ENCODE measurements around the gene KCNN2.

The KCNN2 gene

DNA sequence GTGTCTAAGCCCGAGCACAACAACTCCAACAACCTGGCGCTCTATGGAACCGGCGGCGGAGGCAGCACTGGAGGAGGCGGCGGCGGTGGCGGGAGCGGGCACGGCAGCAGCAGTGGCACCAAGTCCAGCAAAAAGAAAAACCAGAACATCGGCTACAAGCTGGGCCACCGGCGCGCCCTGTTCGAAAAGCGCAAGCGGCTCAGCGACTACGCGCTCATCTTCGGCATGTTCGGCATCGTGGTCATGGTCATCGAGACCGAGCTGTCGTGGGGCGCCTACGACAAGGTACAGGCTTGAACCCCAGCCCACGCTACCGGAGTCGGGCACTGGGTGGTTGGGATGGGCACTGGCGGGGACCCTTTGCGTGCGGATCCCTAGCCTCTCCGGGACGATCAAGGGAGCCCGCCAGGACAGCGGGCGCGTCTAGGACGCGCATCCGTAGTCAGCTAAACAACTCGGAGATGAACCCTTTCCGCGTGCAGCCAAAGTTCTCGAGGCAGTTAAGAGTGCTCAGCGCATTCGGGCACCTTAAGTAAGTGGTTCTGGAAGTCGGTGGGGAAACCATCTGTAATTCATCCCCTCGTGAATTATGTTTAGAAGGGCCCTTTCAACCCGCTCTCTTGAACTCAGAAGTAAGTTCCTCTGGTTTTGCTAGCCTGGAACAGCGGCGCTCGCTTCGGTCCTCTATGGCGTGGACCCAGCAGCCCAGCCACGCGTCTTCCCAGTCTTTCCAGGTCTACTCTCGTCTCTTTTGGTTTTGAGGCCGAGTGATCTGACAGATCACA, 1.3 kb downstream of the KCNN2 start:
- DNase-seq (ENCODE audit: low spot score): no peak

- no peak for DNase-seq (ENCODE audit: low spot score)
Observed at GRCh38 chr5:114363837-114364236, 2.0 kb downstream of the KCNN2 start.

GRCh38 chr5:114367029-114367428, 5.2 kb downstream of the KCNN2 start:
- no peak for DNase-seq (ENCODE audit: low spot score)

- no peak for DNase-seq (ENCODE audit: low spot score)
Observed at GRCh38 chr5:114369680-114370417, 8.0 kb downstream of the KCNN2 start.

DNA sequence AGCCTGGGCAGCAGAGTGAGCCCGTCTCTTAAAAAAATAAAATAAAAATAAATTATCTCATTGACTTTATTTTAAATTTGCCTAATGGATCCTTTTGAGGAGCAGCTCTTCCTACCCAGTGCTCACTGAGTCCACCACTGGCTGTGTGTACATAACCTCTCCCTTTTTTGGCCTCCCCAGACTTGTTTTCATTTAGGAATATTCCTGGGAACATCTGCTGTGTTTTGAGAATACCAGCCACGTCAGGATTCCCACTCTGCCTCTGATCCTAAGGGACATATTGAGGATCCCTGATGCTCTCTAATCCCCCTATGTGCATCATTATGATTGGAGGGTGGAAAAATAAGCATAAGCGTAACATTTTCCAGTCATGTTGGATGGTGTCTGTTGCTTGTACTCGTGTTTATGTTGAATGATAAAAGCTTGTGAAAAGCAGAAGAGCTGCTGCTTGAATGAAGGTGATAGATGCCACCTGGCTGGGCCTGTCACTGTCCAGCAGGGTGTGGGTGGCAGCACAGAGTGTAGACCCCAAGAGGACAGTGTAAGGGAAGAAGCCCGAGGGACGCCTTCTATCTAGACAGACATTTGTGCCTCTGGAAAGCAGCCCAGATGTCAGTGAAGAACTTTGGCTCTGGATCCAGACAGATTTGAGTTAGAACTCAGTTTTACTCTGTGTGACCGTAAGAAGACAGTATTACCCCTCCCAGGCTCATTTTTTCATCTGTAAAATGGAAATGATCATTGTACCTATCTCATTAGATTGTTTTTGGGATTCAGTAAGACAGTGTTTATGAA, 15.4 kb downstream of the KCNN2 start:
- no peak for DNase-seq (ENCODE audit: low spot score)

DNA sequence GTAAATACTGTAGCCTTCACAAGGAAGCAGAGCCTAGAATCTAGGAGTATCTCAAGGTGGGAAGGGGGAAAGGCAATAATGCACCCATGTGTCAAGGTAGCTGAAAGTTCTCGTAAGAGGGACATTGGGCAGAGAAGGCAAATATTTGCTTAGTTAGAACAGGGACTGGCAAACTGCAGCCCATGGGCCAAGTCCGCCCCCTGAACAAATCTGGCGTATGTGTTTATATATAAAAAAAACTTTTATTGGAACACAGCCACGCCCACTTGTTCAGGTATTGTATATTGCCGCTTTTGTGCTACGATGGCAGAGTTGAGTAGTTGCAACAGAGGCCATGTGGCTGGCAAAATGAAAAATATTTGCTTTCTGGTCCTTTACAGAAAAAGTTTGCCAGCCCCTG, 16.1 kb downstream of the KCNN2 start:
- DNase-seq (ENCODE audit: low spot score): no peak

DNA sequence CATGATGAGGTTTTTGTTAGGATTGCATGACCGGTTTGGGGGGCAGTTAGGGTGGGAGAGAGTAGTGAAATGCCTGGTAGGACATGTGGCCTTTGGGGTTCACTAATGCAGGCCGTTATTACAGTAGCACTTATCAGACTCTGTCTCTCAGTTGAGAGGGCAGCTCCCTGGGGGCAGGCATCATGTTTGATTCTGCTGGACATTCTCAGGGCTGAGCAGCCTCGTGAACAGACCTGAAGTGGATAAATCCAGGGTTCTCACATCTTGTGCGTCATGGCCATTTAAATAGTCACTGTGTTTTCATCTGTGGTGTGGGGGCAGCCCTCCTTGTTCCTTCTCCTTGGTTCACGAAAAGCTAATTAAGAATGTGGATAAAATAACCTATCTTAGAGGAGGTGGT, 18.9 kb downstream of the KCNN2 start:
- no peak for DNase-seq (ENCODE audit: low spot score)

GRCh38 chr5:114387433-114387832, 25.6 kb downstream of the KCNN2 start:
- no peak for DNase-seq (ENCODE audit: low spot score)

DNA sequence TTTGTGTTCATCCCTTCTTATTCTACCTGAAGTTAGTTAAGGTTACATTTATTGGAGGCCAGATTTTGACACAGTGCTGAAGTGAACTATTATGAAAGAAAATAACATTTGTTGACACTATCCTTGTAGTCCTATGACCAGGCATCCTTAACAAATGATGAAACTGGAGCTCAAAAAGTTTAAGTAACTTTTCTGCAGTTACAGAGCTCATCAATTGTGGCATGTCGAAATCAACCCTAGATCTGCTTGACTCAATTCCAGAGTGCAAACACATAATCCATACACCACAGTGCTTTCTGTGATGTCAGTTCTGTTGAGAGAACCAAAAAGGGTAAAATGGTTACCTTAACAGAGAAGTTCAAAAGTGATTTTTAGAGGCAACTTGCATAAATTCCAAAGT, 28.6 kb downstream of the KCNN2 start:
- DNase-seq (ENCODE audit: low spot score): no peak

GRCh38 chr5:114391321-114391720, 29.5 kb downstream of the KCNN2 start:
- no peak for DNase-seq (ENCODE audit: low spot score)

DNA sequence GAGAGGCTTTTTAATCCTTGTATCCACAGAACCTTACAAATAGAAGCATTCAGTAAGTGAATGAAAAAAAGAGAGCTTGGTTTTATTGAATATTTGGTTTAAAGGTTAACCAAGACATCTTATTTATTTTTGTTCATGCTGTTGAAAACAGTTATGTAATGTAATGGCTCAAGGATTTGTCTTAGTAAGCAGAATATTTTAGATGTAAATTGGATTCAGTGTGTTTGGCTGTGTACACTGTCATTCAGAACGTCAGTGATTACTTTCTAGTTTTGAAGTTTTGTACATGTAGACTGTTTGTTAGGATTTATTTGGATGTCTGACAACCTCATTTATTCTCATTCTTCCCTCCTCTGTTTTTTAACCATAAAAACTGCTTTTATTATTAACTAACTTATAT, 31.3 kb downstream of the KCNN2 start:
- no peak for DNase-seq (ENCODE audit: low spot score)

DNA sequence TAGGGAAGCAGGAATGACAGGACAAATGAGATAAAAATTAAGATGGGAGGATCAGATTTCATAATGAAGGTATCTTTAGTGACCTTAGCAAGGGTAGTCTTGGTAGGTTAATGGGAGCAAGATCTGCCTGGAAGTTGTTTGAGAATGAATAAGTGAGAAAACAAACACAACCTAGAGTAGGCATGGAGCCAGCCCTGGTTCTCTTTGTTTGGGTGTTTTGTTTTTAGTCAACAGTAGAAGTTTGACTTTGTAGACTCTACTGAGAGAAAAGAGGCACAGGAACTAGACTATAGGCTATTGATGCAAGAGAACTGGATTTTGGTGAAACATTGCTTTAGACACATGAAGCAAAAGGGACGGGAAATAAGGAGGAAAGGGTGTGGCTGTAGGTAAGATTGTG, 40.3 kb downstream of the KCNN2 start:
- no peak for DNase-seq (ENCODE audit: low spot score)

GRCh38 chr5:114407783-114408182, 45.9 kb downstream of the KCNN2 start:
- no peak for DNase-seq (ENCODE audit: low spot score)

DNA sequence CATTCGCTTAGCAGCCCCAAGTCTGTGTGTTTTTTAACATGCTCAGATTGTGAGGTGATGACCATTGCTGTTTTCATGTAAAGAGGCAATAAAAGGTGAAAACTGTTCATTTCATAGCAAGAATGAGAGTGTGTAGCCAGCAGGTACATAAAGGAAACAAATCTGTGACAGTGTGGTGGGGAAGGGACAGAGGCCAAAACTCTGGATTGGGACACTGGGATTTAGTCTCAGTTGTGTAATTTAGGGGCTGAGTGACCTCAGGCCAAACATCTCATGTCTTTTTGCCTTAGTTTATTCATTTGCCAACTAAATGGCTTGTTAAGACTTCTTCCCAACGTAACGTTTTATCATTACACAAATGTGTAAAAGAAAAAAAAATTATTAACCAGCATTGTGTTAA, 47.0 kb downstream of the KCNN2 start:
- DNase-seq (ENCODE audit: low spot score): no peak

- DNase-seq (ENCODE audit: low spot score): no peak
Observed at GRCh38 chr5:114411380-114411931, 49.6 kb downstream of the KCNN2 start.

GRCh38 chr5:114412510-114413171, 50.8 kb downstream of the KCNN2 start:
- DNase-seq (ENCODE audit: low spot score): no peak

- DNase-seq (ENCODE audit: low spot score): no peak
Observed at GRCh38 chr5:114415760-114416159, 53.9 kb downstream of the KCNN2 start.

GRCh38 chr5:114416254-114416653, 54.4 kb downstream of the KCNN2 start:
- no peak for DNase-seq (ENCODE audit: low spot score)

GRCh38 chr5:114417519-114417918, 55.6 kb downstream of the KCNN2 start:
- DNase-seq (ENCODE audit: low spot score): no peak

DNA sequence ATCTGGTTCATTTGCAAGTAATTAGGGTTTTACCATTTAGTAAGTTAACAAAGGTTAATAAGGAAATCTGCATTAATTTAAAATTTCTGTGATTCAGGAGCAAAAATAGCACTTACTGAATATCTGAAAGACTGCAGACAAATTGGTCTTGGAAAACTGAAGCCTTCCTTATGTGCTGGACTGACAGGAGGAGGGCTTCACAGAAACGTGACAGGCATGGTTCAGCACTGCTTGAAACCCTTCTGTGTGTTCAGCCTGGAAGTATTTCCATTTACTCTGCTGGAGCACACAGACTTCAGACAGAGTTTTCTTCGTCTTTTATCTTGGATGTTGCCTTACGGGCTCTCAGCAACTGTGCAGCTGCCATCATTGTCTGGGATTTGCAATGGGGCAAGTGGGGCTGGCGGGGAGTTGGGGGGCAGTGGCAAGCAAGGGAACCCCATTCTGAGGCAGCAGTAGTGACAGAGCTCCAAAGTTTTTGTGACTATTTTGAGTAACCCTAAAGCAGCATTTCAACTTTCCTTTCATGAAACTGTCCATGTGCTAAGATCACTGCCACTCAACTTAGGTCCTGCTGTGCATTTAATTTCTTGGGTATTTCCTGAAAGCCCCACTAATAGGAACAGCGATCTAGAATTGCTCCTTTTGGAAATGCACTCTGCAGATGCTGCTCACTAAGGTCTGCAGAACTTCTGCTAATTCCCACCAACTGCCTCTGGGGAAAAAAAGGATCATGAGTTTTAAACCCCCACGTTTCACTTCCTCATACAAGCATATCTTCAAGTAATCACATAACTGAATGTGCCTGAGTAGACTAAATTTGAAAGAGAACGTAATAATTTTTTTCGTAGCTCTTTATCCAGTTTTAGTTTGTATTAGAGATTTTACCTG, 56.6 kb downstream of the KCNN2 start:
- DNase-seq (ENCODE audit: low spot score): no peak

- no peak for DNase-seq (ENCODE audit: low spot score)
Observed at GRCh38 chr5:114419067-114419388, 57.2 kb downstream of the KCNN2 start.
